ENCODE data around the gene RTRAF. TPM values are rescaled to one million over a fixed set of nuclear protein-coding genes. Genes with fewer than 3 reads are reported as not detected.

Gene RTRAF
- total RNA-seq, 1 experiment from 2014 or later, result 285 TPM

GRCh38 chr14:52032204-52032801, 43.0 kb downstream of the RTRAF start:
- Mint-ChIP-seq H3K27me3 (ENCODE audit: insufficient read depth, unreplicated experiment) (no peaks in the 10 kb centered on the region), H3K9me3 (ENCODE audit: unreplicated experiment) (peaks cover 6% of the 10 kb centered on the region), H3K4me1 (ENCODE audit: insufficient read depth, unreplicated experiment) (no peaks in the 10 kb centered on the region), H3K27ac (ENCODE audit: low read depth, unreplicated experiment) (no peak overlapping the region), H3K36me3 (ENCODE audit: insufficient read depth, unreplicated experiment) (no peaks in the 10 kb centered on the region), H3K4me3 (ENCODE audit: unreplicated experiment) (no peak overlapping the region)
- ChIA-PET CTCF (interaction anchor here (0.6 to 1.2 kb wide), 3 partner anchors 15 to 91 kb away, joined by 3 to 4 read pairs (median 3); no protein-coding TSS in a partner anchor), POLR2A (interaction anchor here (1.2 kb wide), 1 partner anchor 9 kb away, joined by 3 read pairs; no protein-coding TSS in a partner anchor)
- TF ChIP-seq CTCF (IDR thresholded peaks at IDR 0.05; ENCODE audit: unreplicated experiment), result no peak
- no TSS peak for BruUV-seq (replicated peaks)
- intact Hi-C loops (cut with micrococcal nuclease), result no loop called here
- no peak for DNase-seq (ENCODE audit: unreplicated experiment)

GRCh38 chr14:52033101-52033642, 43.8 kb downstream of the RTRAF start:
- intact Hi-C loops (cut with micrococcal nuclease), result no loop called here

GRCh38 chr14:52039124-52039815, 49.9 kb downstream of the RTRAF start:
- TF ChIP-seq CTCF (IDR thresholded peaks at IDR 0.05; ENCODE audit: unreplicated experiment), result no peak
- no peaks in the 10 kb centered on the region for H3K36me3 Mint-ChIP-seq (ENCODE audit: insufficient read depth, unreplicated experiment)
- H3K9me3 Mint-ChIP-seq (ENCODE audit: unreplicated experiment), result peaks cover 6% of the 10 kb centered on the region
- H3K4me3 Mint-ChIP-seq (ENCODE audit: unreplicated experiment), result no peak overlapping the region
- H3K27ac Mint-ChIP-seq (ENCODE audit: low read depth, unreplicated experiment), result no peak overlapping the region
- CTCF ChIA-PET, result no interaction called here
- no TSS peak for BruUV-seq (replicated peaks)
- no peak for DNase-seq (ENCODE audit: unreplicated experiment)
- H3K4me1 Mint-ChIP-seq (ENCODE audit: insufficient read depth, unreplicated experiment), result no peaks in the 10 kb centered on the region
- intact Hi-C loops (cut with micrococcal nuclease), result no loop called here
- no peaks in the 10 kb centered on the region for H3K27me3 Mint-ChIP-seq (ENCODE audit: insufficient read depth, unreplicated experiment)
- POLR2A ChIA-PET, result interaction anchor here (0.6 kb wide), 1 partner anchor 64 kb away, joined by 4 read pairs; no protein-coding TSS in a partner anchor

More at GRCh38 chr14:52033101-52033642, 43.8 kb downstream of the RTRAF start:
- Mint-ChIP-seq H3K36me3 (ENCODE audit: insufficient read depth, unreplicated experiment) (no peaks in the 10 kb centered on the region), H3K27ac (ENCODE audit: low read depth, unreplicated experiment) (no peak overlapping the region), H3K4me3 (ENCODE audit: unreplicated experiment) (no peak overlapping the region), H3K9me3 (ENCODE audit: unreplicated experiment) (peaks cover 6% of the 10 kb centered on the region), H3K27me3 (ENCODE audit: insufficient read depth, unreplicated experiment) (no peaks in the 10 kb centered on the region), H3K4me1 (ENCODE audit: insufficient read depth, unreplicated experiment) (no peaks in the 10 kb centered on the region)
- no TSS peak for BruUV-seq (replicated peaks)
- no peak for TF ChIP-seq CTCF (IDR thresholded peaks at IDR 0.05; ENCODE audit: unreplicated experiment)
- POLR2A ChIA-PET, result interaction anchor here (1.1 to 1.2 kb wide), 2 partner anchors 10 to 108 kb away, joined by 3 read pairs; no protein-coding TSS in a partner anchor
- CTCF ChIA-PET, result interaction anchor here (0.8 to 1.2 kb wide), 2 partner anchors 14 to 54 kb away, joined by 3 to 4 read pairs; no protein-coding TSS in a partner anchor
- no peak for DNase-seq (ENCODE audit: unreplicated experiment)

- H3K36me3 Mint-ChIP-seq (ENCODE audit: insufficient read depth, unreplicated experiment), result no peaks in the 10 kb centered on the region
- POLR2A ChIA-PET, result no interaction called here
- intact Hi-C loops (cut with micrococcal nuclease), result no loop called here
- no TSS peak for BruUV-seq (replicated peaks)
- peaks cover 6% of the 10 kb centered on the region for H3K9me3 Mint-ChIP-seq (ENCODE audit: unreplicated experiment)
- CTCF ChIA-PET, result no interaction called here
- no peak for DNase-seq (ENCODE audit: unreplicated experiment)
- H3K27me3 Mint-ChIP-seq (ENCODE audit: insufficient read depth, unreplicated experiment), result no peaks in the 10 kb centered on the region
- no peak for TF ChIP-seq CTCF (IDR thresholded peaks at IDR 0.05; ENCODE audit: unreplicated experiment)
- peaks cover 9% of the 10 kb centered on the region for H3K4me1 Mint-ChIP-seq (ENCODE audit: insufficient read depth, unreplicated experiment)
- H3K27ac Mint-ChIP-seq (ENCODE audit: low read depth, unreplicated experiment), result no peak overlapping the region
- no peak overlapping the region for H3K4me3 Mint-ChIP-seq (ENCODE audit: unreplicated experiment)
These were observed 51.3 kb downstream of the RTRAF start for GRCh38 chr14:52040598-52040997.
